Measurements from ENCODE around the gene POLE3.
"Not testable (repeated sequence)": the region's sequence is repeated elsewhere in the genome, so short reads cannot be mapped to it uniquely, and the experiment has no call there.

POLE3 gene

DNA sequence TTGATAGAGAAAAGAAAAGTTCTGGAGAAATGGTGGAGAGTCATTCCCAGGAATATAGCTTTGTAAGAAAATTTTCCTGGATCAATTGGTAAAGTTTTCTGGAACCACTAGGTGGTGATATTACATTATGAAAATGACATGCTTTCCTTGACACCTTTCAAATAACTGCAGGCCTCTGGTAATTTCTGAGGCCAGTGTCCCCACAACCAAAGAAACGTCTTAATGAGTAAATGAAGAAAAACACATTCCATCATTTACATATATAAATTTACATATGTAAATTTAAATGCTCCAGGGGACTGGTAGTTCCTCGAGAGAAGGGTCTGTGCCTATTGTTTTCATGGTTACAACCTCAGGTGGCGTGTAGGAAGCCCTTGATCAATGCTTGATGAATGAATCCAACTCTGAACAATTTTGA, 35.9 kb upstream of the POLE3 start:
- no peak overlapping the region for H3K27ac Mint-ChIP-seq
- H3K9me3 Mint-ChIP-seq, result no peaks in the 10 kb centered on the region
- no peaks in the 10 kb centered on the region for H3K27me3 Mint-ChIP-seq (ENCODE audit: low read depth, poor library complexity)
- TF ChIP-seq, protein P1, sequence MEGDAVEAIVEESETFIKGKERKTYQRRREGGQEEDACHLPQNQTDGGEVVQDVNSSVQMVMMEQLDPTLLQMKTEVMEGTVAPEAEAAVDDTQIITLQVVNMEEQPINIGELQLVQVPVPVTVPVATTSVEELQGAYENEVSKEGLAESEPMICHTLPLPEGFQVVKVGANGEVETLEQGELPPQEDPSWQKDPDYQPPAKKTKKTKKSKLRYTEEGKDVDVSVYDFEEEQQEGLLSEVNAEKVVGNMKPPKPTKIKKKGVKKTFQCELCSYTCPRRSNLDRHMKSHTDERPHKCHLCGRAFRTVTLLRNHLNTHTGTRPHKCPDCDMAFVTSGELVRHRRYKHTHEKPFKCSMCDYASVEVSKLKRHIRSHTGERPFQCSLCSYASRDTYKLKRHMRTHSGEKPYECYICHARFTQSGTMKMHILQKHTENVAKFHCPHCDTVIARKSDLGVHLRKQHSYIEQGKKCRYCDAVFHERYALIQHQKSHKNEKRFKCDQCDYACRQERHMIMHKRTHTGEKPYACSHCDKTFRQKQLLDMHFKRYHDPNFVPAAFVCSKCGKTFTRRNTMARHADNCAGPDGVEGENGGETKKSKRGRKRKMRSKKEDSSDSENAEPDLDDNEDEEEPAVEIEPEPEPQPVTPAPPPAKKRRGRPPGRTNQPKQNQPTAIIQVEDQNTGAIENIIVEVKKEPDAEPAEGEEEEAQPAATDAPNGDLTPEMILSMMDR (IDR thresholded peaks at IDR 0.05), result peak; percentile 68
- no peak for DNase-seq
- no peak overlapping the region for H3K4me3 Mint-ChIP-seq
- H3K4me1 Mint-ChIP-seq, result no peaks in the 10 kb centered on the region
- H3K36me3 Mint-ChIP-seq (ENCODE audit: low read depth), result no peaks in the 10 kb centered on the region

DNA sequence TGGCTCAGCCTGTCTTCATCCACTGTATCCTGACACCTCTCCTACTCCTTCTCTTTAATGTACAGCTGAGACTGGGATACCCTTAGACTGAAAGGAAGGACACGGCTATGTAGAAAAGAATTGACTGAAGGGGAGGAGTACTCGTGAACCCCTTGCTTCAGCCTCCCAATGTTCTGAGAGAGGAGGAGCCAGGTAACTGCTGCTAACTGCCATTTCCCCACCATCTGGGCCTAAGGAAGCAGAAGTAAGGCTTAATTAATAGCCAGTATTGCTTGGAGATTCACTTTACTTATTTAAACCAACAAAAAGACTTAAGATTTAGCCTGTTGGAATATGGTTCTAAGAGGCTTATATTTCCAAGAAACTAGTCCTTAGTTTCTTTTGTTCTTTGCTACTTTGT, 34.3 kb upstream of the POLE3 start:
- TF ChIP-seq, protein P1 (IDR thresholded peaks at IDR 0.05), result no peak
- Mint-ChIP-seq H3K27me3 (ENCODE audit: low read depth, poor library complexity) (no peaks in the 10 kb centered on the region), H3K9me3 (no peaks in the 10 kb centered on the region), H3K4me1 (no peaks in the 10 kb centered on the region), H3K4me3 (no peak overlapping the region), H3K27ac (no peak overlapping the region), H3K36me3 (ENCODE audit: low read depth) (no peaks in the 10 kb centered on the region)
- no peak for DNase-seq

DNA sequence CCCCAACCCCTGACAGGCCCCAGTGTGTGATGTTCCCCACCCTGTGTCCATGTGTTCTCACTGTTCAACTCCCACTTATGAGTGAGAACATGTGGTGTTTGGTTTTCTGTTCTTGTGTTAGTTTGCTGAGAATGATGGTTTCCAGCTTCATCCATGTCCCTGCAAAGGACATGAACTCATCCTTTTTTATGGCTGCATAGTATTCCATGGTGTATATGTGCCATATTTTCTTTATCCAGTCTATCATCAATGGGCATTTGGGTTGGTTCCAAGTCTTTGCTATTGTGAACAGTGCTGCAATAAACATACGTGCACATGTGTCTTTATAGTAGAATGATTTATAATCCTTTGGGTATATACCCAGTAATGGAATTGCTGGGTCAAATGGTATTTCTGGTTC, 27.2 kb upstream of the POLE3 start:
- H3K36me3 Mint-ChIP-seq (ENCODE audit: low read depth); H3K4me1 Mint-ChIP-seq; H3K27ac Mint-ChIP-seq; DNase-seq; H3K4me3 Mint-ChIP-seq: not testable (repeated sequence)
- Mint-ChIP-seq H3K27me3 (ENCODE audit: low read depth, poor library complexity) (peaks cover 14% of the 10 kb centered on the region), H3K9me3 (peaks cover 22% of the 10 kb centered on the region)

DNA sequence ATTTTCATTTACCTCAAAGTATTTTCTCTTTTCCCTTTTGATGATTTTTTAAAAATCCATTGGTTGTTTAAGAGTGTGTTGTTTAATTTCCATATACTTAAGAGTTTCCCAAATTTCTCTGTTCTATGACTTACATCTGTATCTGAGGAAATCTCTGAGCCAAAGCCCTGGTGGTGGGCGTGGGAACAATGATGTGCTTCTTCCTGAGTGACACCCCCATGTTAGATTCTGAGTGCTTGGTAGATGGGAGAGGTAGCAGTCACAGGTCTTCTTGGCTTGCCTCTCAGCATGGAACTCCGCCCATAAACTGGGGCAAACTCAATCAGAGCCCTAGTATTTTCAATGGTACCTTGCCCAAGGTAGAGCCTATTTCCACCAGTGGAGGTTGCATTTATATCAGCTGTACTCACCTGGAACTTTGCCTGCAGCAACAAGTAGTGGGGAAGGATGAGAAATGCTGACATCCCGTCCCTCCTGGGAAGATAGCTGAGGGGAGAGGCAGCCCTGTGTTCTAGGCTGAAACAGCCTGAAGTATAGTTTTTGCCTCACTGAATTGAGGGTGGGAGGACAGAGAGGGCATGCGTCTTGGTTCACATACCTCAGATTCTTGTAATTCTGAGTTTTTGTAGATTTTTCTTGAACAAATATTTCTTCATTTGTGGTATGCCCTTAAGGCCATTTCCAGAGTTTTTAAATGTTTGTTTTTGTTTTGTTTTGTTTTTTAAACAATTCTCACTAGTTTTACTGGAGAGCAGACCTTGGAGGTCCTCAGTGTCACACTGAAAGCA, 26.4 kb upstream of the POLE3 start:
- H3K4me1 Mint-ChIP-seq, result no peaks in the 10 kb centered on the region

DNA sequence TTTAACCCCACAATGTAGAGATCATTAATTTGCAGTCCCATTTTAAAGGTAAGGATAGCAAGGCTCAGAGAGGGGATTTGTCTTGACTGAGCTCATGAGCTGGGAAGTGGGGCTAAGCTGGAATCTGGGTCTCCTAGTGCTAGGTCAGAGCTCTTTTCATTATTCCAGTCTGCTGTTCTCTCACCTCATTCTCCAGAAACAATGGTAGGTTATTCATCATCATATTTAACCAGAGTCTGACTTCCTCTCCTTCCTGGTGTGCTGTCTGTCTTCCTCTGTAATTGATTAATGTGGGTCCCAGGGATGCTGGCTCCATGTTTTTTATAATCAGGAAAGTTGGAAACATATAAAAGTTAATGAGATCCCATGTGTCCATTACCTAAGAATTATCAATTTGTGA, 20.7 kb upstream of the POLE3 start:
- TF ChIP-seq, protein P1 (IDR thresholded peaks at IDR 0.05), result no peak
- H3K4me3 Mint-ChIP-seq, result no peak overlapping the region
- no peaks in the 10 kb centered on the region for H3K4me1 Mint-ChIP-seq
- H3K36me3 Mint-ChIP-seq (ENCODE audit: low read depth), result no peaks in the 10 kb centered on the region
- peaks cover 23% of the 10 kb centered on the region for H3K27me3 Mint-ChIP-seq (ENCODE audit: low read depth, poor library complexity)
- no peak overlapping the region for H3K27ac Mint-ChIP-seq
- no peak for DNase-seq
- peaks cover 5% of the 10 kb centered on the region for H3K9me3 Mint-ChIP-seq

More for the DNA sequence above, 26.4 kb upstream of the POLE3 start:
- Mint-ChIP-seq H3K9me3 (peaks cover 22% of the 10 kb centered on the region), H3K27ac (no peak overlapping the region), H3K36me3 (ENCODE audit: low read depth) (no peaks in the 10 kb centered on the region), H3K27me3 (ENCODE audit: low read depth, poor library complexity) (peaks cover 17% of the 10 kb centered on the region), H3K4me3 (no peak overlapping the region)
- DNase-seq, result no peak
- TF ChIP-seq, protein P1 (IDR thresholded peaks at IDR 0.05), result no peak

DNA sequence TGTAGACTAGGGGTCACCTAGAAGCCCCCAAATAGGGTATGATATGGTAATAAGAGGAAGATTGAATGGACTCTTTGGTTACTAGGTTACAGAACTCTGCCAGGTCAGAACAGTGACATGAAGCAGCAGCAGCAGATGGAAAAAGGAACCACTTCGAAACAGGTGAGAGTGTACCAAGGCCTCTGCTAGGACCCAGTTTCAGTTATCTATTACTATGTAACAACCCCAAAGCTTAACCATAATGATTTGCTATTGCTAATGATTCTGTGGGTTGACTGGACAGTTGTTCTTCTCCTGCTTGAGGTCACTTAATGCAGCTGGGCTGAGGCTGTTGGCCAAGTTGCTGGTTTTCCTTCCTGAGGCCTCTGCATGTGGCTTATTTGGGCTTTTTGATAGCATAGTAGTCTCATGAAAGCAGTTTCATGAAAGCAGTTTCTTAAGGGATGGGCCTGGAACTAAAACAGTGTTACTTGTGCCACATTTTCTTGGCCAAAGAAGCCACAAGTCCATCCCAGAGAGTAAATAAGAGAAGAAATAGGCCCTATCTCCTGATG, 17.7 kb upstream of the POLE3 start:
- no peaks in the 10 kb centered on the region for H3K9me3 Mint-ChIP-seq
- DNase-seq, result no peak
- peaks cover 11% of the 10 kb centered on the region for H3K4me1 Mint-ChIP-seq
- H3K36me3 Mint-ChIP-seq (ENCODE audit: low read depth), result no peaks in the 10 kb centered on the region
- TF ChIP-seq, protein P1 (IDR thresholded peaks at IDR 0.05), result no peak
- H3K4me3 Mint-ChIP-seq, result no peak overlapping the region
- H3K27me3 Mint-ChIP-seq (ENCODE audit: low read depth, poor library complexity), result peaks cover 20% of the 10 kb centered on the region
- no peak overlapping the region for H3K27ac Mint-ChIP-seq

Data from nephron progenitor cell (in vitro differentiated cells).